RWPE1 (cell line): ENCODE data around the gene ANKMY1.
A peak's percentile ranks its signal among the peaks of the same experiment; 100 is the strongest.
"Not testable (repeated sequence)": the region's sequence is repeated elsewhere in the genome, so short reads cannot be mapped to it uniquely, and the experiment has no call there.

ENCODE experiments used
- CTCF ChIA-PET: fragments of 350-600 bp; sonication (Branson Sonifier 250); formaldehyde crosslinking; extraction: SDS; loops from one replicate; lab custom pipeline; 2021; lab: Yijun Ruan, JAX
- POLR2A ChIA-PET: fragments of 400-600 bp; formaldehyde crosslinking; extraction: SDS; loops from one replicate; lab custom pipeline; 2020; ENCODE audit warnings: antibody characterized with exemption; ENCODE audit not compliant: low non-redundant PET; lab: Yijun Ruan, JAX
- DNase-seq: peaks from one replicate; pipeline ENCODE4 v3.0.0; 2012; ENCODE audit warnings: low spot score
- H3K27ac ChIP-seq: fragments of 450-650 bp; 2 replicates; pipeline ENCODE4 v1.5.1; 2017
- TF ChIP-seq, protein P1 (sequence below): fragments of 450-650 bp; conservative IDR thresholded peaks from 2 replicates; pipeline ENCODE4 v1.5.1; 2017; ENCODE audit warnings: low read depth, mild to moderate bottlenecking

ANKMY1 gene

DNA sequence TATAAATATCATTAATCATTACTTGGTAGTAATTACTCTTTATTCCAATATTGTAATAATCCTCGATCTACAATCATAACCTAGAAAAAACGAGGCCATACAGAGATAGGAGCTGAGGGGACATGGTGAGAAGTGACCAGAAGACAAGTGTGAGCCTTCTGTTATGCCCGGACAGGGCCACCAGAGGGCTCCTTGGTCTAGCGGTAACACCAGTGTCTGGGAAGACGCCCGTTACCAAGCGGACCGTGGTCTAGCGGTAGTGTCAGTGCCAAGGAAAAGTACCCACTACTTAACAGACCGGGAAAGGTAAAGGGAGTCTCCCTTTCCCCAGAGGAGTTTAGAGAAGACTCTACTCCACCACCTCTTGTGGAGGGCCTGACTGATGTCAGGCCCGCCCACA, 62.8 kb downstream of the ANKMY1 start:
- H3K27ac ChIP-seq, DNase-seq, CTCF ChIA-PET, POLR2A ChIA-PET: not testable (repeated sequence)
- TF ChIP-seq, protein P1, sequence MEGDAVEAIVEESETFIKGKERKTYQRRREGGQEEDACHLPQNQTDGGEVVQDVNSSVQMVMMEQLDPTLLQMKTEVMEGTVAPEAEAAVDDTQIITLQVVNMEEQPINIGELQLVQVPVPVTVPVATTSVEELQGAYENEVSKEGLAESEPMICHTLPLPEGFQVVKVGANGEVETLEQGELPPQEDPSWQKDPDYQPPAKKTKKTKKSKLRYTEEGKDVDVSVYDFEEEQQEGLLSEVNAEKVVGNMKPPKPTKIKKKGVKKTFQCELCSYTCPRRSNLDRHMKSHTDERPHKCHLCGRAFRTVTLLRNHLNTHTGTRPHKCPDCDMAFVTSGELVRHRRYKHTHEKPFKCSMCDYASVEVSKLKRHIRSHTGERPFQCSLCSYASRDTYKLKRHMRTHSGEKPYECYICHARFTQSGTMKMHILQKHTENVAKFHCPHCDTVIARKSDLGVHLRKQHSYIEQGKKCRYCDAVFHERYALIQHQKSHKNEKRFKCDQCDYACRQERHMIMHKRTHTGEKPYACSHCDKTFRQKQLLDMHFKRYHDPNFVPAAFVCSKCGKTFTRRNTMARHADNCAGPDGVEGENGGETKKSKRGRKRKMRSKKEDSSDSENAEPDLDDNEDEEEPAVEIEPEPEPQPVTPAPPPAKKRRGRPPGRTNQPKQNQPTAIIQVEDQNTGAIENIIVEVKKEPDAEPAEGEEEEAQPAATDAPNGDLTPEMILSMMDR, result peak; percentile 25; the same call in 1 of the 2 replicates

DNA sequence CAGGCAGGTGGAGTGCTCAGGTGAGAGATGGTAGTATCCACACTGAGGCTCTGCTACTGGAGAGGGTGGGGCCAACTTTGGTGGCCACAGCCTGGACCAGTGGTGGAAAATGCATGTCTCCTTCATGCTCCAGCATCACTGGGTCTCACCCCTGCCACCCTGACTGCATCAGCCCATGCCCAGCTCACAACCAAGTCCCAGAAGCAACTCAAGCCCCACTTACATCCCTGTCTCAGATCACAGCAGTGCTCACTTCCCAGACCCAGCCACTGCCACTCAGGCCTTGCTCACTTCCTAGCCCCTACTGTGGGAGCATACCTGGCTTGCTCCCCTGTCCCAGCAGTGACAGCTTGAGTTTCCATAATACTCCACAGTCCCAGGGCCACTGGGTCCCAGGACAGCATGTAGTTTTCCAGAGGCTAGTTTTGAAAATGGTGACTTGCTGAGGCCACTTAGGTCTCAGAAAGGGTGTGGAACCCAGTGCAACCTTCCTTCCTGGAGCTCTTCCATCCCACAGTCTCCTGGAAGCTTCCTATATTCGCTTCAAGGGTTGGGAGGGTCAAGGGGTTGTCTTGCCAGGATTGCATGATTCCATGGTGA, 63.5 kb downstream of the ANKMY1 start:
- TF ChIP-seq, protein P1, result no peak
- no peak for DNase-seq
- no peak overlapping the region for H3K27ac ChIP-seq
- CTCF ChIA-PET, result interaction anchor here (0.5 kb wide), 1 partner anchor 238 kb away, joined by 3 read pairs; no protein-coding TSS in a partner anchor
- POLR2A ChIA-PET, result no interaction called here

DNA sequence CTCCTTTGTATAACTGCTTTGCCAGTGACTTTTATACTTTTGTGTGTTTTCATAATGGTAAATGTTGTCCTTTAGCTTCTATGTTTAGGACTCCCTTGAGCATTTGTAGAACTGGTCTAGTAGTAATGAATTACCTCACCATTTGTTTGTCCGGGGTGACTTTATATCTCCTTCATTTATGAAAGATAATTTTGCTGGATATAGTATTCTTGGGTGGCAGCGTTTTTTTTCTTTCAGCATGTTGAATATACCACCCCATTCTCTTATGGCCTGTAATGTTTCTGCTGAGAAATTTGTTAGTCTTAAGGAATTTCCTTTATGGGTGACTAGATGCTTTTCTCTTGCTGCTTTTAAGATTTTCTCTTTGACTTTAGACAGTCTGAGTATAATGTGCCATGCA, 66.3 kb downstream of the ANKMY1 start:
- no peak overlapping the region for H3K27ac ChIP-seq
- TF ChIP-seq, protein P1, result no peak
- POLR2A ChIA-PET, result no interaction called here
- CTCF ChIA-PET, result no interaction called here
- DNase-seq, result no peak

DNA sequence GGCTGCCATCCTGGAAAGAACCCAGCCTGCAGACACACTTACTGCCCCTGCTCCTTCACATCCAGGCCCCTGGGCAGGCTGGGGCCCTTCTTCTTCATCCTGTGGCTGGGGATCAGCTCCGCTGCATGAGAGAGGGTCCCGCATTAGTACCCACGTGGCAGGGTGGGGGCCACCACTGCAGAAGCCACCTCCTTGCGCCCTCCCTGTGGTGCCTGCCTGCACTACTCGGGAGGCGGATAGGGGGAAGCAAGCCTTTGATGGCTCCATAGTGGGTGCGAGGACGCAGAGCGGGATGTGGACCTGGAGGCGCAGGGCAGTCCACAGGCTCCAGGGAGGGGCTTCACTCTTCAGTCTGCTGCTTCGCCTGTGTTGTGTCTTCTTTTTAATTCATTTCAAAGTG, 75.6 kb downstream of the ANKMY1 start:
- ChIA-PET CTCF (no interaction called here), POLR2A (no interaction called here)
- TF ChIP-seq, protein P1, result no peak
- no peak overlapping the region for H3K27ac ChIP-seq
- no peak for DNase-seq

DNA sequence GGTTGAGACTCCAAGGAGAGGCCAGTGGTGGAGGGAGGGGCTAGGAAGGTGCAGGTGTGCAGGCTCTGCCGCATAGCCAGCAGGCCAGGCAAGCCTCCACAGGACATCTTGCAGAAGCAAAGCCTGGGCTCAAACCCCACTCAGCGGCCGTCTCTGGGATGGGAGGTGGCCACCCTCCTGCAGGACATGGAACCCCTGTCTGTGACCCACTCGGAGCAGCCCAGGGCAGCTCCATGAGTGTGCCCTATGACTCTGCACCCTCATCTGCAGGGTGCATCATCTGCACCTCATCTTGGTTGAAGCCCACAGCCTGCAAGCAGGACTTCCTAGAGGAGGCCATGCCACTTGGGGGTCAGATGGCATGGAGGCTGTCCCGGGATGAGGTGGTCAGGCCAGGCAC, 76.1 kb downstream of the ANKMY1 start:
- CTCF ChIA-PET, result interaction anchor here (0.6 kb wide), 1 partner anchor 755 kb away, joined by 4 read pairs; no protein-coding TSS in a partner anchor
- no peak for DNase-seq
- H3K27ac ChIP-seq, result no peak overlapping the region
- POLR2A ChIA-PET, result no interaction called here
- TF ChIP-seq, protein P1, result no peak

DNA sequence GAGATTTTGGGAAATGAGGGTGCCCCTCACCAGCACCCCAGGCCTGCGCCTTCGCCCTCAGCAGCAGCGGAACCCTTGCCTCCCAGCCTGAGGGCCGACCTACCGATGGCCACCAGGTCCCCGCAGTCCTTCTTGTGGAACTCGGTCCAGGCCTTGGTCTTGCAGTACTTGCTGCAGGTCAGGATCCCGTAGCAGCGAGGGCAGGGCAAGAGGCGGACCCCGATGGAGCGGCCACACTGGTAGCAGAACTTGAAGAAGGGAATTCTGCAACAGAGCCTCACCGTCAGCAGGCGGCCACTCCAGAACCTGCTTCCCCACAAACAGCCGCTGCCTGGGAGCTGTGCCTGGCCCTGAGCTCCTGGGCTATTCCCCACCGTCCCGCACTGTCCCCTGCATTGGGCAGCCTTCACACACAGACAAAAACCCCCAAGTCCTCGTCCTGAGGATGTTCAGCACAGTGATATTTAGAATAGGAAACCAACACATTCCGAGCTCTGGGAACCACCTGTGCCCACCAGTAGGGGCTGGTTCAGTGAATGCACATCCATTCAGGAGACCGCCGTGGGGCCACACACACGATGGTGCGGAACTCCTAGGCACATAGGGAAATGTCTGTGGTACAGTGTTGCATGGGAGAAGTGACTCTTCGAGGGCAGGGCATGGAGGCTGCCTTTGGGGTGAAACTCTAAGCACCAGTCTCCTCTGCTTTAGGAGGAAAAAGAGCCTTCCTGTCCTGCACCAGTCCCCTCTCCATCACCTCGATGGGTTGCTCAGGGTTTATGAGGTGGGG, 76.8 kb downstream of the ANKMY1 start:
- H3K27ac ChIP-seq, result no peak overlapping the region
- TF ChIP-seq, protein P1, result no peak
- DNase-seq, result no peak
- CTCF ChIA-PET, result interaction anchor here (0.6 kb wide), 1 partner anchor 756 kb away, joined by 4 read pairs; no protein-coding TSS in a partner anchor
- POLR2A ChIA-PET, result no interaction called here
